ENCODE results near the gene DEFB124. TPM values are rescaled to one million over a fixed set of nuclear protein-coding genes. Genes with fewer than 3 reads are reported as not detected.

The DEFB124 gene
- total RNA-seq, 1 experiment from 2014 or later, result not detected

DNA sequence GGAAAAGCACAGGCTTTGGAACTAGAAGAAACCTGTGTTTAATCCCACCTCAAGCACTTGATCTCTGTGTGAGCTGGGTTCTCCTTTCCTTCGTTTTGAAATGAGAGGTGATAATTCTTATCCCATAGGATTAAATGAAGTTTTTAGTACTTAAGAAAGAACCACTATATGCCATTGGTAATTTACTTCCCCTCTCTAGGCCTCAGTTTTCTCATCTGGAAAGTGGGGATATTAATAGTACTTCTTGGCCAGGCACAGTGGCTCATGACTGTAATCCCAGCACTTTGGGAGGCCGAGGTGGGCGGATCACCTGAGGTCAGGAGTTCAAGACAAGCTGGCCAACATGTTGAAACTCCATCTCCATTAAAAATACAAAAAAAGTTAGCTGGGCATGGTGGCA, 14.2 kb upstream of the DEFB124 start:
- Histone ChIP-seq H4K8ac (replicated peaks; ENCODE audit: insufficient read length, low read depth, low read length) (no peak overlapping the region), H3K14ac (ENCODE audit: insufficient read depth, low read length) (no peak overlapping the region), H3K79me2 (ENCODE audit: insufficient read depth, low read length) (no peaks in the 10 kb centered on the region), H3K79me1 (ENCODE audit: insufficient read depth, low read depth, low read length, poor library complexity, severe bottlenecking) (no peaks in the 10 kb centered on the region), H2BK12ac (ENCODE audit: insufficient read length, low read depth, low read length) (no peak overlapping the region), H4K91ac (ENCODE audit: insufficient read length, low read depth, low read length) (no peak overlapping the region), H2BK5ac (ENCODE audit: insufficient read length, low read length) (no peak overlapping the region), H3K27ac (ENCODE audit: insufficient read length, low read depth, low read length) (no peak overlapping the region), H2AFZ (ENCODE audit: low read length) (no peak overlapping the region), H3K9me3 (ENCODE audit: control insufficient read depth, low read depth, low read length) (peaks cover 54% of the 10 kb centered on the region), H2BK15ac (ENCODE audit: low read depth, low read length) (no peak overlapping the region), H3K4me2 (ENCODE audit: insufficient read depth, insufficient read length, low read length) (no peak overlapping the region), H3K4me1 (ENCODE audit: insufficient read depth, low read length) (no peaks in the 10 kb centered on the region), H2BK20ac (ENCODE audit: low read depth, low read length, poor library complexity, severe bottlenecking) (no peak overlapping the region), H3K23me2 (ENCODE audit: insufficient read length, low read depth, low read length, poor library complexity, severe bottlenecking) (no peaks in the 10 kb centered on the region), H3K18ac (ENCODE audit: insufficient read length, low read depth, low read length) (no peak overlapping the region), H3K27me3 (ENCODE audit: insufficient read depth, low read length) (0 out of 2 replicates have a peak, but pooled peaks cover 2% of the 10 kb centered on the region), H3K4ac (ENCODE audit: low read depth, low read length) (no peak overlapping the region), H3K9ac (ENCODE audit: extremely low read depth, insufficient read length, low read length) (no peak overlapping the region), H3K56ac (ENCODE audit: insufficient read length, low read depth, low read length) (no peak overlapping the region), H3T11ph (ENCODE audit: low read length) (no peak overlapping the region), H4K20me1 (ENCODE audit: control insufficient read depth, insufficient read depth, insufficient read length) (no peaks in the 10 kb centered on the region), H4K5ac (ENCODE audit: insufficient read length, low read depth, low read length) (no peak overlapping the region), H2AK5ac (ENCODE audit: insufficient read length, low read length) (no peak overlapping the region), H3K23ac (ENCODE audit: insufficient read length, low read depth, low read length) (no peak overlapping the region), H2BK120ac (ENCODE audit: low read depth, low read length, poor library complexity, severe bottlenecking) (no peak overlapping the region)
- TF ChIP-seq CTCF (conservative IDR thresholded peaks at IDR 0.05), result no peak
- Mint-ChIP-seq H3K9me3 (peaks cover 68 to 89% of the 10 kb centered on the region in 2 experiments), H3K4me1 (no peaks in the 10 kb centered on the region), H3K27ac (no peak overlapping the region), H3K4me3 (no peak overlapping the region), H3K27me3 (ENCODE audit: low read depth) (peaks cover 11% of the 10 kb centered on the region), H3K36me3 (ENCODE audit: insufficient read depth in 1 of 3, low read depth in 3 of 3) (peaks cover 3 to 37% (median 10%) of the 10 kb centered on the region in 3 experiments)
- no peak for DNase-seq
- no CpG with 5 or more reads among the region's 3 CpGs for WGBS (ENCODE audit: extremely low coverage, insufficient read length, low lambda C conversion rate)
